Amniotic epithelial cell (primary cell): ENCODE measurements around the gene CUEDC1.

Experiments used
- DNase-seq: peaks from one replicate; pipeline ENCODE4 v3.0.0-alpha.2; 2010; ENCODE audit warnings: low read depth

Gene CUEDC1

GRCh38 chr17:57875290-57876022, 79.8 kb downstream of the CUEDC1 start:
- DNase-seq, result peak; percentile 98

GRCh38 chr17:57874434-57875289, 80.5 kb downstream of the CUEDC1 start:
- DNase-seq, result peak; percentile 89

- no peak for DNase-seq
These were observed 81.2 kb downstream of the CUEDC1 start for GRCh38 chr17:57874058-57874419.

GRCh38 chr17:57873261-57874057, 81.8 kb downstream of the CUEDC1 start:
- DNase-seq, result no peak

GRCh38 chr17:57872536-57872935, 82.7 kb downstream of the CUEDC1 start:
- DNase-seq, result no peak

- no peak for DNase-seq
These were observed 83.3 kb downstream of the CUEDC1 start for GRCh38 chr17:57871863-57872262.

GRCh38 chr17:57871155-57871554, 84.1 kb downstream of the CUEDC1 start:
- DNase-seq, result no peak

GRCh38 chr17:57870283-57870635, 85.0 kb downstream of the CUEDC1 start:
- peak; percentile 47 for DNase-seq

GRCh38 chr17:57869617-57870282, 85.5 kb downstream of the CUEDC1 start:
- peak; percentile 95 for DNase-seq

GRCh38 chr17:57868910-57869616, 86.1 kb downstream of the CUEDC1 start:
- DNase-seq, result no peak

- DNase-seq, result peak; percentile 81
These were observed 87.0 kb downstream of the CUEDC1 start for GRCh38 chr17:57868007-57868909.

GRCh38 chr17:57867126-57867525, 88.1 kb downstream of the CUEDC1 start:
- DNase-seq, result no peak

GRCh38 chr17:57866723-57867122, 88.5 kb downstream of the CUEDC1 start:
- DNase-seq, result no peak

GRCh38 chr17:57866319-57866718, 88.9 kb downstream of the CUEDC1 start:
- no peak for DNase-seq

- no peak for DNase-seq
These were observed 90.9 kb downstream of the CUEDC1 start for GRCh38 chr17:57864273-57864672.

GRCh38 chr17:57862694-57863667, 92.2 kb downstream of the CUEDC1 start:
- DNase-seq, result no peak

GRCh38 chr17:57861790-57862693, 93.2 kb downstream of the CUEDC1 start:
- no peak for DNase-seq
